ENCODE measurements around the gene SPSB4. TPM values are rescaled to one million over a fixed set of nuclear protein-coding genes. Genes with fewer than 3 reads are reported as not detected.

SPSB4 gene
- total RNA-seq, 1 experiment from 2014 or later = 0.05 TPM

DNA sequence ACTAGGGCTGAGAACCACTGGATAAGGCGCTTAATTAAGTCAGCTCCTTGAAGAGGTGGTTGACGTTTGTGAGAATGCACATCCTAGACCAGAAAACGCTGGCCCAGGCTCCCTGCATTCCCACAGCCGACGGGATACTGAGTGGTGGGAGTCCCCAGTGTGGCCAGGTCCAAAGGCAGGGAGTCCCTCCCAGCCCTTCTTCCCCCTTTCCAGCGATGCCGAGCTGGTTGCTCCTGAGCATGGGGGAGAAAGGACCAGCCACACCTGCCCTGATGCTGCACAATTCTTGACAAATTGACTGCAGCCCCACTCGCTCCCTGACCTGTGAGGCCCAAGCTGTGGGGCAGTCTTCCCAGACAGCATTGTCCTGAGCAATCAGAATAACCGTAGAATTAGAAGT, 101.0 kb downstream of the SPSB4 start:
- H3K36me3 ChIP-seq (ENCODE audit: control insufficient read depth, insufficient read depth, low read length) = no peaks in the 10 kb centered on the region
- intact Hi-C loops (cut with micrococcal nuclease; ENCODE audit: unreplicated experiment) (no loop called here), in situ Hi-C loops (cut with HindIII; ENCODE audit: low pct_unique_long_range_greater_than_20kb, low sequenced_read_pairs) (no loop called here)
- BruUV-seq (replicated peaks) = no TSS peak
- no peak overlapping the region for H3K27ac ChIP-seq (ENCODE audit: low read length)
- POLR2A ChIA-PET = no interaction called here
- TF ChIP-seq SIN3A (IDR thresholded peaks at IDR 0.05; ENCODE audit: borderline replicate concordance, insufficient read depth, low read depth, low read length) (no peak), POLR2AphosphoS5 (IDR thresholded peaks at IDR 0.05; ENCODE audit: low read depth, low read length) (no peak), REST (IDR thresholded peaks at IDR 0.05; ENCODE audit: insufficient read depth in 1 of 2, low read depth in 2 of 2, low read length in 1 of 2) (no peak), TCF7L2 (IDR thresholded peaks at IDR 0.05; ENCODE audit: low read depth, low read length) (no peak), CTCF (IDR thresholded peaks at IDR 0.05) (no peak)
- H3K4me3 ChIP-seq (ENCODE audit: low read depth in 2 of 2, low read length in 2 of 2) = no peak overlapping the region
- H3K27me3 ChIP-seq (ENCODE audit: control insufficient read depth, insufficient read depth, low read length) = no peaks in the 10 kb centered on the region
- no peaks in the 10 kb centered on the region for H3K9me3 ChIP-seq (ENCODE audit: control insufficient read depth, insufficient read depth, low read depth, low read length)
- DNase-seq (ENCODE audit: low read depth, low spot score) = no peak
- ATAC-seq = no peak
- no peaks in the 10 kb centered on the region for H3K4me1 ChIP-seq (ENCODE audit: control insufficient read depth, insufficient read depth, low read length)
- CTCF ChIA-PET = no interaction called here

GRCh38 chr3:141152801-141153678, 101.9 kb downstream of the SPSB4 start:
- Histone ChIP-seq H3K9me3 (ENCODE audit: control insufficient read depth, insufficient read depth, low read depth, low read length) (no peaks in the 10 kb centered on the region), H3K36me3 (ENCODE audit: control insufficient read depth, insufficient read depth, low read length) (no peaks in the 10 kb centered on the region), H3K27ac (ENCODE audit: low read length) (no peak overlapping the region), H3K4me1 (ENCODE audit: control insufficient read depth, insufficient read depth, low read length) (no peaks in the 10 kb centered on the region), H3K4me3 (ENCODE audit: low read depth in 2 of 2, low read length in 2 of 2) (no peak overlapping the region), H3K27me3 (ENCODE audit: control insufficient read depth, insufficient read depth, low read length) (no peaks in the 10 kb centered on the region)
- ChIA-PET CTCF (no interaction called here), POLR2A (no interaction called here)
- intact Hi-C loops (cut with micrococcal nuclease; ENCODE audit: unreplicated experiment) = no loop called here
- DNase-seq (ENCODE audit: low read depth, low spot score) (no peak), ATAC-seq (no peak)
- TF ChIP-seq REST (IDR thresholded peaks at IDR 0.05; ENCODE audit: insufficient read depth in 1 of 2, low read depth in 2 of 2, low read length in 1 of 2) (no peak), SIN3A (IDR thresholded peaks at IDR 0.05; ENCODE audit: borderline replicate concordance, insufficient read depth, low read depth, low read length) (no peak), TCF7L2 (IDR thresholded peaks at IDR 0.05; ENCODE audit: low read depth, low read length) (no peak)
- in situ Hi-C loops (cut with HindIII; ENCODE audit: low pct_unique_long_range_greater_than_20kb, low sequenced_read_pairs) = no loop called here
- no TSS peak for BruUV-seq (replicated peaks)
